Ovary (tissue), 3 donors: ENCODE results near the gene TRPV4.

Experiments used
- CTCF ChIP-seq, 3 donors: fragments of 450-650 bp in 2 of 3; fragments of 200-600 bp in 1 of 3; IDR thresholded peaks; one replicate each; pipeline versions ENCODE4 v1.5.1 to v1.8.0; 2016 to 2022; ENCODE audit warnings: antibody characterized with exemption in 3 of 3, mild to moderate bottlenecking in 1 of 3
- EP300 ChIP-seq: sonication (generic); formaldehyde crosslinking; IDR thresholded peaks from one replicate; pipeline ENCODE4 v1.6.1; 2017; ENCODE audit warnings: antibody characterized with exemption
- POLR2A ChIP-seq: fragments of 450-650 bp; IDR thresholded peaks from one replicate; pipeline ENCODE4 v1.6.1; 2017; ENCODE audit warnings: antibody characterized with exemption, mild to moderate bottlenecking, moderate library complexity
- donor health status: DM: no; HTN: no; CAD: no.

- TF ChIP-seq CTCF (IDR thresholded peaks at IDR 0.05): no peak
- no peak for TF ChIP-seq POLR2A
- no peak for TF ChIP-seq EP300
Observed at GRCh38 chr12:109800536-109800935, 32.7 kb downstream of the TRPV4 start.
